ENCODE results near the gene PPFIA2.

Gene PPFIA2

GRCh38 chr12:81617915-81618314, 141.2 kb downstream of the PPFIA2 start:
- TF ChIP-seq CTCF (IDR thresholded peaks at IDR 0.05; ENCODE audit: low read length) (no peak), EZH2 (IDR thresholded peaks at IDR 0.05; ENCODE audit: borderline replicate concordance, low read length) (no peak)
- Histone ChIP-seq H3K36me3 (ENCODE audit: insufficient read depth, low read length) (no peaks in the 10 kb centered on the region), H3K9me2 (ENCODE audit: low read depth, low read length) (no peaks in the 10 kb centered on the region), H3K4me1 (ENCODE audit: insufficient read depth, low read length, severe bottlenecking) (no peaks in the 10 kb centered on the region), H3K9me3 (ENCODE audit: low read length) (no peaks in the 10 kb centered on the region), H4K20me1 (ENCODE audit: insufficient read depth, low read length) (no peaks in the 10 kb centered on the region), H3K4me3 (ENCODE audit: low read depth, low read length, poor library complexity, severe bottlenecking) (no peak overlapping the region), H2AFZ (ENCODE audit: low read length) (no peak overlapping the region), H3K27me3 (ENCODE audit: insufficient read depth, low read length) (no peaks in the 10 kb centered on the region), H3F3A (ENCODE audit: insufficient read depth, low read length) (no peaks in the 10 kb centered on the region), H3K27ac (ENCODE audit: low read depth, low read length, poor library complexity, severe bottlenecking) (no peak overlapping the region), H3K4me2 (ENCODE audit: low read length) (no peak overlapping the region), H3K9ac (ENCODE audit: low read length) (no peak overlapping the region), H3K79me2 (ENCODE audit: insufficient read depth, low read length) (no peaks in the 10 kb centered on the region)

GRCh38 chr12:81615026-81615588, 144.0 kb downstream of the PPFIA2 start:
- Histone ChIP-seq H3F3A (ENCODE audit: insufficient read depth, low read length) (no peaks in the 10 kb centered on the region), H3K4me3 (ENCODE audit: low read depth, low read length, poor library complexity, severe bottlenecking) (no peak overlapping the region), H4K20me1 (ENCODE audit: insufficient read depth, low read length) (no peaks in the 10 kb centered on the region), H3K36me3 (ENCODE audit: insufficient read depth, low read length) (no peaks in the 10 kb centered on the region), H3K9me3 (ENCODE audit: low read length) (no peaks in the 10 kb centered on the region), H3K9me2 (ENCODE audit: low read depth, low read length) (no peaks in the 10 kb centered on the region), H3K27ac (ENCODE audit: low read depth, low read length, poor library complexity, severe bottlenecking) (no peak overlapping the region), H3K4me2 (ENCODE audit: low read length) (no peak overlapping the region), H3K79me2 (ENCODE audit: insufficient read depth, low read length) (no peaks in the 10 kb centered on the region), H3K4me1 (ENCODE audit: insufficient read depth, low read length, severe bottlenecking) (peaks cover 5% of the 10 kb centered on the region), H3K9ac (ENCODE audit: low read length) (no peak overlapping the region), H2AFZ (ENCODE audit: low read length) (no peak overlapping the region), H3K27me3 (ENCODE audit: insufficient read depth, low read length) (no peaks in the 10 kb centered on the region)
- TF ChIP-seq EZH2 (IDR thresholded peaks at IDR 0.05; ENCODE audit: borderline replicate concordance, low read length), result no peak
- TF ChIP-seq CTCF (IDR thresholded peaks at IDR 0.05; ENCODE audit: low read length), result no peak

GRCh38 chr12:81610955-81611889, 147.9 kb downstream of the PPFIA2 start:
- Histone ChIP-seq H3K9me2 (ENCODE audit: low read depth, low read length) (no peaks in the 10 kb centered on the region), H4K20me1 (ENCODE audit: insufficient read depth, low read length) (no peaks in the 10 kb centered on the region), H3K79me2 (ENCODE audit: insufficient read depth, low read length) (no peaks in the 10 kb centered on the region), H3K9me3 (ENCODE audit: low read length) (no peaks in the 10 kb centered on the region), H3K9ac (ENCODE audit: low read length) (no peak overlapping the region), H3K36me3 (ENCODE audit: insufficient read depth, low read length) (no peaks in the 10 kb centered on the region), H3K4me3 (ENCODE audit: low read depth, low read length, poor library complexity, severe bottlenecking) (no peak overlapping the region), H2AFZ (ENCODE audit: low read length) (peak overlapping the region; percentile 50; the same call in 1 of the 2 replicates), H3K4me1 (ENCODE audit: insufficient read depth, low read length, severe bottlenecking) (peaks cover 5% of the 10 kb centered on the region), H3K27me3 (ENCODE audit: insufficient read depth, low read length) (no peaks in the 10 kb centered on the region), H3F3A (ENCODE audit: insufficient read depth, low read length) (no peaks in the 10 kb centered on the region), H3K27ac (ENCODE audit: low read depth, low read length, poor library complexity, severe bottlenecking) (no peak overlapping the region), H3K4me2 (ENCODE audit: low read length) (peak overlapping the region; percentile 47; the same call in 1 of the 2 replicates)
- TF ChIP-seq CTCF (IDR thresholded peaks at IDR 0.05; ENCODE audit: low read length) (peak; percentile 56), EZH2 (IDR thresholded peaks at IDR 0.05; ENCODE audit: borderline replicate concordance, low read length) (no peak)
